Esophagus muscularis mucosa (tissue), 4 donors: ENCODE results near the gene PRR9.

Experiments
- CTCF ChIP-seq, 3 experiments: fragments of 200-600 bp in 2 of 3; fragments of 450-650 bp in 1 of 3; sonication (generic) in 2 of 3; IDR thresholded peaks; one replicate each; pipeline ENCODE4 v1.5.1; 2017 to 2019; ENCODE audit warnings: antibody characterized with exemption in 3 of 3, mild to moderate bottlenecking in 2 of 3, moderate library complexity in 1 of 3
- EP300 ChIP-seq: sonication (generic); formaldehyde crosslinking; IDR thresholded peaks from one replicate; pipeline ENCODE4 v1.6.1; 2017; ENCODE audit warnings: antibody characterized with exemption
- POLR2A ChIP-seq: fragments of 450-650 bp; IDR thresholded peaks from one replicate; pipeline ENCODE4 v1.6.1; 2017; ENCODE audit warnings: antibody characterized with exemption, moderate library complexity, mild to moderate bottlenecking, low read depth
- POLR2AphosphoS5 ChIP-seq, 2 donors: sonication (generic); formaldehyde crosslinking; IDR thresholded peaks; one replicate each; pipeline ENCODE4 v1.6.1; 2017; ENCODE audit warnings: antibody characterized with exemption in 2 of 2

- TF ChIP-seq CTCF (IDR thresholded peaks at IDR 0.05) (peak in 1 of 3 experiments; percentile 2), EP300 (no peak), POLR2A (no peak), POLR2AphosphoS5 (IDR thresholded peaks at IDR 0.05) (no peak)
Observed at GRCh38 chr1:153265457-153265856, 48.1 kb downstream of the PRR9 start.
